Peyer's patch (tissue), 4 donors: ENCODE data around the gene TECTA. TPM values are rescaled to one million over a fixed set of nuclear protein-coding genes. Genes with fewer than 3 reads are reported as not detected.
"Not testable (repeated sequence)": the region's sequence is repeated elsewhere in the genome, so short reads cannot be mapped to it uniquely, and the experiment has no call there.

Experiments used
- DNase-seq, 3 donors: peaks; one replicate each; pipeline ENCODE4 v3.0.0-alpha.2; 2017 to 2019
- H3K27ac ChIP-seq, 4 donors: fragments of 200-600 bp; sonication (generic); one replicate each; pipeline ENCODE4 v1.5.1; 2016 to 2019
- H3K27me3 ChIP-seq, 2 donors: fragments of 200-600 bp; sonication (generic); one replicate each; pipeline ENCODE4 v1.5.1; 2019
- H3K36me3 ChIP-seq, 3 donors: fragments of 200-600 bp; sonication (generic); one replicate each; pipeline ENCODE4 v1.5.1; 2016 to 2019
- H3K4me1 ChIP-seq, 4 donors: fragments of 200-600 bp; sonication (generic); one replicate each; pipeline ENCODE4 v1.5.1; 2016 to 2019
- H3K4me3 ChIP-seq, 4 donors: fragments of 200-600 bp; sonication (generic); 1 replicate in 3 of 4; 2 replicates in 1 of 4; pipeline ENCODE4 v1.5.1; 2016 to 2019; ENCODE audit warnings: mild to moderate bottlenecking in 1 of 4
- H3K9me3 ChIP-seq, 4 donors: fragments of 200-600 bp; sonication (generic); one replicate each; pipeline ENCODE4 v1.5.1; 2016 to 2019; ENCODE audit warnings: mild to moderate bottlenecking in 1 of 4
- CTCF ChIP-seq, 6 experiments: fragments of 450-650 bp in 4 of 6; fragments of 200-600 bp in 2 of 6; sonication (generic) in 1 of 6; IDR thresholded peaks; one replicate each; pipeline ENCODE4 v1.5.1; 2017 to 2019; ENCODE audit warnings: antibody characterized with exemption in 6 of 6, mild to moderate bottlenecking in 3 of 6, moderate library complexity in 1 of 6
- POLR2A ChIP-seq, 2 donors: fragments of 450-650 bp; IDR thresholded peaks; one replicate each; pipeline ENCODE4 v1.5.1; 2017; ENCODE audit warnings: antibody characterized with exemption in 2 of 2, mild to moderate bottlenecking in 2 of 2, moderate library complexity in 2 of 2
- total RNA-seq, 4 donors: library from RNA; depleted of rRNA; stranded (reverse); fragments of >200 nt; gene quantifications; one replicate each; pipeline ENCODE4 v1.1.0, GENCODE V29; 2016

The TECTA gene
- total RNA-seq, 4 donors from 2014 or later: 0.19 to 6.6 (median 0.67) TPM; not detected in 1

- no peaks in the 10 kb centered on the region for H3K9me3 ChIP-seq
- no peak overlapping the region for H3K4me3 ChIP-seq
- H3K27me3 ChIP-seq: no peaks in the 10 kb centered on the region
- no peak overlapping the region for H3K27ac ChIP-seq
- DNase-seq: no peak
- H3K36me3 ChIP-seq: no peaks in the 10 kb centered on the region
- TF ChIP-seq CTCF (IDR thresholded peaks at IDR 0.05): no peak
- TF ChIP-seq POLR2A (IDR thresholded peaks at IDR 0.05): no peak
- H3K4me1 ChIP-seq: no peaks in the 10 kb centered on the region
These were observed 58.7 kb downstream of the TECTA start for GRCh38 chr11:121159741-121160140.

GRCh38 chr11:121161349-121161917 lies 60.4 kb downstream of the TECTA start:
- Histone ChIP-seq H3K4me3 (no peak overlapping the region), H3K27ac (no peak overlapping the region), H3K36me3 (no peaks in the 10 kb centered on the region), H3K27me3 (no peaks in the 10 kb centered on the region), H3K4me1 (no peaks in the 10 kb centered on the region), H3K9me3 (no peaks in the 10 kb centered on the region)
- no peak for TF ChIP-seq CTCF (IDR thresholded peaks at IDR 0.05)
- no peak for TF ChIP-seq POLR2A (IDR thresholded peaks at IDR 0.05)
- DNase-seq: no peak

GRCh38 chr11:121163658-121164308 lies 62.7 kb downstream of the TECTA start:
- Histone ChIP-seq H3K4me1 (no peaks in the 10 kb centered on the region), H3K4me3 (no peak overlapping the region), H3K9me3 (no peaks in the 10 kb centered on the region), H3K36me3 (no peaks in the 10 kb centered on the region), H3K27ac (no peak overlapping the region), H3K27me3 (no peaks in the 10 kb centered on the region)
- DNase-seq: no peak
- TF ChIP-seq CTCF (IDR thresholded peaks at IDR 0.05) (no peak), POLR2A (IDR thresholded peaks at IDR 0.05) (no peak)

- not testable (repeated sequence) for DNase-seq, H3K27me3 ChIP-seq, H3K9me3 ChIP-seq, H3K36me3 ChIP-seq, H3K4me3 ChIP-seq, H3K27ac ChIP-seq, H3K4me1 ChIP-seq
These were observed 76.6 kb downstream of the TECTA start for GRCh38 chr11:121177629-121178028.

GRCh38 chr11:121179306-121179705 lies 78.3 kb downstream of the TECTA start:
- Histone ChIP-seq H3K4me3 (no peak overlapping the region), H3K27me3 (no peaks in the 10 kb centered on the region), H3K27ac (no peak overlapping the region), H3K4me1 (no peaks in the 10 kb centered on the region), H3K9me3 (peaks cover 0 to 2% (median 0%) of the 10 kb centered on the region in 4 donors), H3K36me3 (no peaks in the 10 kb centered on the region)
- DNase-seq: no peak
- TF ChIP-seq POLR2A (IDR thresholded peaks at IDR 0.05) (no peak), CTCF (IDR thresholded peaks at IDR 0.05) (no peak)

GRCh38 chr11:121180183-121180582 lies 79.1 kb downstream of the TECTA start:
- no peaks in the 10 kb centered on the region for H3K36me3 ChIP-seq
- no peaks in the 10 kb centered on the region for H3K27me3 ChIP-seq
- no peak overlapping the region for H3K4me3 ChIP-seq
- peaks cover 0 to 2% (median 0%) of the 10 kb centered on the region in 4 donors for H3K9me3 ChIP-seq
- no peak for TF ChIP-seq CTCF (IDR thresholded peaks at IDR 0.05)
- no peak for TF ChIP-seq POLR2A (IDR thresholded peaks at IDR 0.05)
- H3K27ac ChIP-seq: no peak overlapping the region
- H3K4me1 ChIP-seq: no peaks in the 10 kb centered on the region
- DNase-seq: no peak
